Measurements from ENCODE around the gene WDR90.

- TF ChIP-seq EZH2 (IDR thresholded peaks at IDR 0.05; ENCODE audit: insufficient read depth, poor library complexity, severe bottlenecking) = no peak
- TF ChIP-seq EZH2phosphoT487 (IDR thresholded peaks at IDR 0.05; ENCODE audit: insufficient read depth, low read depth) = no peak
These were observed 17.4 kb downstream of the WDR90 start for GRCh38 chr16:666572-666971.

All from GM23248 (cell line).